ENCODE data around the gene IKZF3.

The IKZF3 gene

DNA sequence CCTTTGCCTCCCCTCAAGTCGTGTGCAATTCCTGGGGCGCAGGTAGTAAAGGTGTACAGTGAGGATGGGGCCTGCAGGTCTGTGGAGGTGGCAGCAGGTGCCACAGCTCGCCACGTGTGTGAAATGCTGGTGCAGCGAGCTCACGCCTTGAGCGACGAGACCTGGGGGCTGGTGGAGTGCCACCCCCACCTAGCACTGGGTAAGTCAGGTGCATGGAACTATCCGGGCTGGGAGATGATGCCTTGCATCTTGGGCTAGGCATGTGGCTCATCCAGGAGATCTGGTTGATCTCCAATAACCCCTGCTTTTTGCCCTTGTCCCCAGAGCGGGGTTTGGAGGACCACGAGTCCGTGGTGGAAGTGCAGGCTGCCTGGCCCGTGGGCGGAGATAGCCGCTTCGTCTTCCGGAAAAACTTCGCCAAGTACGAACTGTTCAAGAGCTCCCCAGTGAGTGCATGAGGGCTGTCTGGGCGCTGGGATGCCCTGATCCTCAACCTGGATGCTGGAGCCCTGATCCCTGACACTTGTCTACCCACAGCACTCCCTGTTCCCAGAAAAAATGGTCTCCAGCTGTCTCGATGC is 121.2 kb downstream of the IKZF3 start:
- H3K79me2 ChIP-seq (ENCODE audit: low read length), result peaks cover 12% of the 10 kb centered on the region; the same call in 1 of the 2 replicates
- H3K27ac ChIP-seq (ENCODE audit: low read length), result no peak overlapping the region
- no peak overlapping the region for H3K9ac ChIP-seq (ENCODE audit: low read length)
- no peaks in the 10 kb centered on the region for H4K20me1 ChIP-seq (ENCODE audit: insufficient read depth, low read length)
- no peak for DNase-seq
- no peaks in the 10 kb centered on the region for H3K9me3 ChIP-seq (replicated peaks; ENCODE audit: insufficient read depth, low read length)
- H2AFZ ChIP-seq (ENCODE audit: low read length), result no peak overlapping the region
- H3F3A ChIP-seq (ENCODE audit: insufficient read depth, low read length), result peaks cover 3% of the 10 kb centered on the region; the same call in 1 of the 2 replicates
- H3K4me1 ChIP-seq (ENCODE audit: low read length), result peaks cover 6% of the 10 kb centered on the region
- no peaks in the 10 kb centered on the region for H3K9me2 ChIP-seq (replicated peaks; ENCODE audit: insufficient read depth, low read length)
- TF ChIP-seq EZH2phosphoT487 (IDR thresholded peaks at IDR 0.05; ENCODE audit: low read length), result no peak
- TF ChIP-seq, protein P1, sequence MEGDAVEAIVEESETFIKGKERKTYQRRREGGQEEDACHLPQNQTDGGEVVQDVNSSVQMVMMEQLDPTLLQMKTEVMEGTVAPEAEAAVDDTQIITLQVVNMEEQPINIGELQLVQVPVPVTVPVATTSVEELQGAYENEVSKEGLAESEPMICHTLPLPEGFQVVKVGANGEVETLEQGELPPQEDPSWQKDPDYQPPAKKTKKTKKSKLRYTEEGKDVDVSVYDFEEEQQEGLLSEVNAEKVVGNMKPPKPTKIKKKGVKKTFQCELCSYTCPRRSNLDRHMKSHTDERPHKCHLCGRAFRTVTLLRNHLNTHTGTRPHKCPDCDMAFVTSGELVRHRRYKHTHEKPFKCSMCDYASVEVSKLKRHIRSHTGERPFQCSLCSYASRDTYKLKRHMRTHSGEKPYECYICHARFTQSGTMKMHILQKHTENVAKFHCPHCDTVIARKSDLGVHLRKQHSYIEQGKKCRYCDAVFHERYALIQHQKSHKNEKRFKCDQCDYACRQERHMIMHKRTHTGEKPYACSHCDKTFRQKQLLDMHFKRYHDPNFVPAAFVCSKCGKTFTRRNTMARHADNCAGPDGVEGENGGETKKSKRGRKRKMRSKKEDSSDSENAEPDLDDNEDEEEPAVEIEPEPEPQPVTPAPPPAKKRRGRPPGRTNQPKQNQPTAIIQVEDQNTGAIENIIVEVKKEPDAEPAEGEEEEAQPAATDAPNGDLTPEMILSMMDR (IDR thresholded peaks at IDR 0.05; ENCODE audit: low read length), result no peak
- no peak for TF ChIP-seq EZH2 (optimal IDR thresholded peaks at IDR 0.05; ENCODE audit: low read depth, low read length)
- H3K27me3 ChIP-seq (replicated peaks; ENCODE audit: insufficient read depth, low read length), result no peaks in the 10 kb centered on the region
- no peaks in the 10 kb centered on the region for H3K36me3 ChIP-seq (replicated peaks; ENCODE audit: insufficient read depth, low read length)
- no peak overlapping the region for H3K4me3 ChIP-seq (ENCODE audit: low read length)
- no peak overlapping the region for H3K4me2 ChIP-seq (ENCODE audit: low read depth, low read length)

DNA sequence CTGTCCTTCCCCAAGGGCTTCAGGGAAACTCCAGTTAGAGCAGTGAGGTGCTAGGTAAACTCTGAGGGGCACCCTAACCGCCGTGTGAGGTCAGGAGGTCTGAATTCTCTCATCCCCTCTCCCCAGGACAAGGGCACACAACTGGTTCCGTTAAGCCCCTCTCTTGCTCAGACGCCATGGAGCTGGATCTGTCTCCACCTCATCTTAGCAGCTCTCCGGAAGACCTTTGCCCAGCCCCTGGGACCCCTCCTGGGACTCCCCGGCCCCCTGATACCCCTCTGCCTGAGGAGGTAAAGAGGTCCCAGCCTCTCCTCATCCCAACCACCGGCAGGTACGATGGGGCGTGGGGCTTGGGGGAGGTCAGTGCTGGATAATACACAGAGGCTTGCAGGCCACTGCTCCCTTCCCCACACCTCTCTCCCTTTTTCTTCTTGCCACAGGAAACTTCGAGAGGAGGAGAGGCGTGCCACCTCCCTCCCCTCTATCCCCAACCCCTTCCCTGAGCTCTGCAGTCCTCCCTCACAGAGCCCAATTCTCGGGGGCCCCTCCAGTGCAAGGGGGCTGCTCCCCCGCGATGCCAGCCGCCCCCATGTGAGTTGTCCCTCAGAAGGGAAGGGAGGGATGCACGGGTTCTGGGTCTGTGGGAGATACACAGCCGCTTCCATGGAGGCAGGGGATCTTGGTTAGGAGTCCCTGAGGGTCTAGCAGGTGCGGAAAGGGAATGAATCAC is 121.8 kb downstream of the IKZF3 start:
- no peaks in the 10 kb centered on the region for H3K36me3 ChIP-seq (replicated peaks; ENCODE audit: insufficient read depth, low read length)
- no peak overlapping the region for H3K9ac ChIP-seq (ENCODE audit: low read length)
- no peak overlapping the region for H3K4me3 ChIP-seq (ENCODE audit: low read length)
- H2AFZ ChIP-seq (ENCODE audit: low read length), result no peak overlapping the region
- H3K4me1 ChIP-seq (ENCODE audit: low read length), result peaks cover 6% of the 10 kb centered on the region
- DNase-seq, result no peak
- no peaks in the 10 kb centered on the region for H3K9me2 ChIP-seq (replicated peaks; ENCODE audit: insufficient read depth, low read length)
- no peak for TF ChIP-seq EZH2 (optimal IDR thresholded peaks at IDR 0.05; ENCODE audit: low read depth, low read length)
- no peaks in the 10 kb centered on the region for H4K20me1 ChIP-seq (ENCODE audit: insufficient read depth, low read length)
- H3K4me2 ChIP-seq (ENCODE audit: low read depth, low read length), result no peak overlapping the region
- H3K9me3 ChIP-seq (replicated peaks; ENCODE audit: insufficient read depth, low read length), result no peaks in the 10 kb centered on the region
- H3K27me3 ChIP-seq (replicated peaks; ENCODE audit: insufficient read depth, low read length), result no peaks in the 10 kb centered on the region
- H3K27ac ChIP-seq (ENCODE audit: low read length), result no peak overlapping the region
- peaks cover 3% of the 10 kb centered on the region; the same call in 1 of the 2 replicates for H3F3A ChIP-seq (ENCODE audit: insufficient read depth, low read length)
- H3K79me2 ChIP-seq (ENCODE audit: low read length), result peaks cover 12% of the 10 kb centered on the region; the same call in 1 of the 2 replicates

DNA sequence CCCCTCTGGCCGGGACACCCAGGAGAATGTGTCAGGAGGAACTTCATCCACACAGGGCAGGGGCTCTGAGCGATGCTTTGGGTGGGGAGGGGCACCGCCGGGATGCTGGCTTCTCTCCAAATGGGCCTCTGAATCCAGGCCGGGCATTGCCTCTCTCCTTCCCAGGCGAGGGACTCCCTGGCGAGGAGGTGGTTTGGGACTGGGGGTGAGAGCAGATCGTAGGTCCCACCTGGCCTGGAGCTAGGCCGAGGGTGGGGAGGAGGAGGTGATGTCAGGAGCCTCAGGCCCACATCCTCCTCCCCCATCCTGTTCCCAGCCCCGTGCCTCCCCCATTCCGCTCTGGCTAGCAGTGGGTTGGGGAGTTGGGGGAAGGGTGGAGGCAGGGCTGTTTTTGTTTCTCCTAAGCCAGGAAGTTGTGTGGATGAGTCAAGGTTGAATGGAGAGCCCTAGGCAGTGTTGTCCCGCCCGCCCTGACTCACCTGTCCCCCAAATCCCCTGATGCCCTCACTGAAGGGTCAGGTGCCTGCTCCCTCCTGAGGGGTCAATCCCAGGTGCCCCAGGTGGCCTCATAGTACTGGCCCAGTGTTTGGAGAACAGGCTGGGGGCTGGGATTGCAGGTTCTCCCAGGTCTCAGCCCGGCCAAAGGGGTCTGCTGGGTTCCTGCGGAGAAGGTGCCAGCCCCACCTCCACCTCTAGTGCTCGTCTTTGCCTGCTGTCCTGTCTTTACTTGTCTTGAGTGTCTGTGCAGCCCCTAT is 123.6 kb downstream of the IKZF3 start:
- no peak for DNase-seq
- Histone ChIP-seq H3K27ac (ENCODE audit: low read length) (no peak overlapping the region), H3K9ac (ENCODE audit: low read length) (no peak overlapping the region), H3K27me3 (replicated peaks; ENCODE audit: insufficient read depth, low read length) (no peaks in the 10 kb centered on the region), H3K4me1 (ENCODE audit: low read length) (peaks cover 6% of the 10 kb centered on the region), H3K9me2 (replicated peaks; ENCODE audit: insufficient read depth, low read length) (no peaks in the 10 kb centered on the region), H3K9me3 (replicated peaks; ENCODE audit: insufficient read depth, low read length) (no peaks in the 10 kb centered on the region), H3F3A (ENCODE audit: insufficient read depth, low read length) (peaks cover 3% of the 10 kb centered on the region; the same call in 1 of the 2 replicates), H3K4me3 (ENCODE audit: low read length) (no peak overlapping the region), H4K20me1 (ENCODE audit: insufficient read depth, low read length) (no peaks in the 10 kb centered on the region), H3K4me2 (ENCODE audit: low read depth, low read length) (no peak overlapping the region; the same call in 1 of the 2 replicates), H3K36me3 (replicated peaks; ENCODE audit: insufficient read depth, low read length) (no peaks in the 10 kb centered on the region), H3K79me2 (ENCODE audit: low read length) (peaks cover 12% of the 10 kb centered on the region; the same call in 1 of the 2 replicates), H2AFZ (ENCODE audit: low read length) (no peak overlapping the region)
- no peak for TF ChIP-seq EZH2phosphoT487 (IDR thresholded peaks at IDR 0.05; ENCODE audit: low read length)
- no peak for TF ChIP-seq EZH2 (optimal IDR thresholded peaks at IDR 0.05; ENCODE audit: low read depth, low read length)
- TF ChIP-seq, protein P1 (IDR thresholded peaks at IDR 0.05; ENCODE audit: low read length), result no peak

All from MM.1S (cell line).